HG03039 (cell line): Measurements from ENCODE around the gene CDH13.

ENCODE experiments used
- ATAC-seq: cut with Tn5 transposase; IDR thresholded peaks from one replicate; pipeline ENCODE4 v1.9.1; 2021; ENCODE audit warnings: mild to moderate bottlenecking, moderate library complexity; ENCODE audit not compliant: unreplicated experiment

CDH13 gene

DNA sequence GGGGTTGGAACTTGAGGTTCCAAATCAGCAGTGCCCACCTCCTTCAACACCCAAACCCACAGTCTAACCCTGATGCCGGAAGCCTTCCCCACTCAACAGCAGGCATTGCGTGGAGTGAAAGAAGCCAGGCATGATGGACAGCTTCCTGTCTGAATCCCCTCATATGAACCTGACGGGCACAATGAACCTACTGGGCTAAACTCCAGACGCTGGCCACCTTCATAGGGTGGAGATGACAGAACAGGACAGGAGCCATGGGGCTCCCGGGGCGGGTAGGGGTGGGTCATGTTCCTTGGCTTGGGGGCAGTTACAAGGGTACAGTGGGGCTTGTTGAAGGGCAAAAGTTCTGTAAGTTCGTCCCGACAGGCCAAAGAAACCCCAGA lies 1180.5 kb downstream of the CDH13 start:
- ATAC-seq, result no peak

DNA sequence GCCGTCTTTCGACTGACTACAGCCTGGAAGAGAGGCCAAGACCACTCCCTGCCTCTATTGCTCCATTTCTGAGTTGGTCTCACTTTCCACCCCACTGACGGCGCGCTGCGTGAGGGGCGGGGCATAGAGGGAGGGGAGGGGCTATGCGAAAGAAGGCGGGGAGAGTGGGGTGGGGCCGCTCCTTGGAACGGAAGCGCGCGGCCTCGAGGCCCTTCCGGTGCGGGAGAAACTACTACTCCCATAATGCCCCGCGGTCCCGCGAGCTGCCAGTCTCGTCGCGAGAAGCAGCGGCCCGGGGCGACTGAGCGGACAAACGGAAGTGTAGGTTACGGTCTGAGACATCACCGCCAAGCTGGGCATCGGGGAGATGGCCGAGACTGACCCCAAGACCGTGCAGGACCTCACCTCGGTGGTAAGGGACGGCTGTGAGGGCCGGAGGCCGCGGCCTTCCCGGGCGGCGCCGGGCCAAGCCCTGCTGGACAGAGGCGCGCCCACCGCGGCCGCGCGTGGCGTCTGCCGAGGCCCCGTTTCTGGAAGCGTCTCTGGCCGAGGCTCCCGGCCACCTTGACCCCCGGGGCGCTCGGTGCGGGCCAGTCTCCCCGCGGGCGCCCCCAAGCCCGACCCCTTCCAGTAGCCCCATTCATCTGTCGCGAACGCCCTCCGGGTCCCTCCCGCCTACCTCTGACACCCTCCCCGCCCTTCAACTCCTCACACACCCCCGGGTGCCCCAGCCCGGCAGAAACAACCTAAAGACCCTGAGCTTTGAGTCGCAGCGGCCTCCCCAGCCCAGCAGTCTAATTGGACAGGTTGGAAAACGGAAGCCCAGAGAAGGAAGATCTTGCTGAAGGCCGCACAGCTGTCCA lies 1181.2 kb downstream of the CDH13 start, which contains the start of gene HSBP1:
Gene HSBP1 (plus strand): TSS at position 269 of the 863 bp plus-strand sequence. CDS start 99 bp downstream, at position 368.
- ATAC-seq, result peak; percentile 96

DNA sequence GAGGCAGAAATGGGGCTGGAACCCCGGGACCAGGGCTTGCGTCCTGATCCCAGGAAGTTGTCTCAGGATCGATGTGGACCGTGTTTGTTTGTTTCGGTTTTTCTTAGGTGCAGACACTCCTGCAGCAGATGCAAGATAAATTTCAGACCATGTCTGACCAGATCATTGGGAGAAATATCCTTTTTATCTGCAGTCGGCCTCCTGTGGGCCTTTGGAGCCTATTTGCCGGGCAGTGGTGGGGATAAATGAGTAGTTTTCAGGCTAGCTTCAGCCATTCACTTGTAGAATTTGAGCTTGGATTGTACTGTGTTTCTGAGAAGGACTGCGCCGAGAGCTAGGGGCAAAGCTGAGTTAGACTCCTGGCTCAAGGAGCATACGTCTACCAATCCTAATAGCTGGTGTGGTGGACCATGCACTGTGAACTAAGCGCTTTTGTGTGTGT lies 1181.8 kb downstream of the CDH13 start:
- ATAC-seq, result no peak

DNA sequence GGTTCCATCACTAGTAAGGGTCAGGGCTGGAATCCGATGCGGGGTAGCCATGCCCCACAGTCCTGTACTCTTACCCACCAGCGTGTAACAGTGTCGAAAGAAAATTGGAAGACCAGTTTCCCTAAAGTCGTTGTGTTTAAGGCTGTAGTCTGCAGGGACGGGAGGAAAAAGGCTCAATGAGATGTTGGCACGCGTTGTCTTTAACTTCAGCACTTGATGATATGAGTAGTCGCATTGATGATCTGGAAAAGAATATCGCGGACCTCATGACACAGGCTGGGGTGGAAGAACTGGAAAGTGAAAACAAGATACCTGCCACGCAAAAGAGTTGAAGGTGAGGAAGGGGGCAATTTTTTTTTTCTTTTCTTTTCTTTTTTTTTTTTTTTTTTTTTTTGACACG lies 1182.3 kb downstream of the CDH13 start:
- ATAC-seq, result no peak

DNA sequence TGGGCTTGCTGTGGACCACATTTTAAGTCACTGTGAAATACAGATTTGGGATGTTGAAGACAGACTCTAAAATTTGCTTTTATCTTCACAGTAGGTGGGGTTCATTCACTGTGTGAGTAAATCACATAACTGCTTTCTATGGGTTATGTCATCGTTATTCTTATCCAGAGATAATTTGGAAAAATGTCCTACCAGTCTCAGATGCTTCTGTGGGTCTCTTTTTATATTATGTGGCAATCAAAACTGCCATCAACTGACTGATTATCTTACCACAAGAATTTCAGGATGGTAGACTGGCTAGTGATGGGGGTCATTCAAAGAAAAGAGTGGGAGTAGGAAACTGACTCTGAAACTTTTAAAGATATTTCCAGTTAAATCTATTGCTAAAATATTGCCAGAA lies 1184.1 kb downstream of the CDH13 start:
- no peak for ATAC-seq

DNA sequence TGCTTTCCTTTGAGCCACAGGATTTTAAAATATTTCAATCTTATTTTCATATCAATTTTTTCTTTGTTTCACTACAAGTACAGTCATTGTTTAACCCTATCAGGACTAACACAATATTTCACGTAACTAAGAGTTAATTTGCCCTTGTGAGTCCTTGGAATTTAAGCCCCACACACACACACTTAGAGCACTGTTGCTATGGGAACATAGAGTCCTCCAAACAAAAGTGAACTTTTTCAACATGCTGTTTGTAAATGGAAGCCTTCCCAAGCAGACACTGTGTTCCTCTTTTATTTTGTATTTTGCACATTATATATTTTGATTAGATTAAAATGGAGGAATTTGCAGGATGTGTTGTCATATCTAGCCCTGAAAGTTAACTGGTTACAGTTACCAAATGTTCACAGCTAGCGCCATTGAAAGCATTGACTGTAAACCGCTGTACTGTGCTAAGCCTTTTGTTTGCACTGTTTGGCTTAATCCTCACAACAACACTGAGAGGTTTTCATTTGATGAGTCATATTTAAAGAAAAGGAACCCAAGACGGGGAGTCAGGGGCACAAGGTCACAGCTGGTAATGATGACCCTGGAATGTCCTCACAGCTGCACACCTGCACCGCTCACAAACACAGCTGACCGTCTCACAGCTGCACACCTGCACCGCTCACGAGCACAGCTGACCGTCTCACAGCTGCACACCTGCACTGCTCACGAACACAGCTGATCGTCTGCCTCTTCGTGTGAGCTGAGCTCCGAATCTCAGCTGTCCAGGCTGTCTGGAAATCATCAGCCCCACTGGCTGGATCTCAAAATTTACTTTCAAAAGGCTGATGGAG lies 1187.3 kb downstream of the CDH13 start:
- no peak for ATAC-seq

DNA sequence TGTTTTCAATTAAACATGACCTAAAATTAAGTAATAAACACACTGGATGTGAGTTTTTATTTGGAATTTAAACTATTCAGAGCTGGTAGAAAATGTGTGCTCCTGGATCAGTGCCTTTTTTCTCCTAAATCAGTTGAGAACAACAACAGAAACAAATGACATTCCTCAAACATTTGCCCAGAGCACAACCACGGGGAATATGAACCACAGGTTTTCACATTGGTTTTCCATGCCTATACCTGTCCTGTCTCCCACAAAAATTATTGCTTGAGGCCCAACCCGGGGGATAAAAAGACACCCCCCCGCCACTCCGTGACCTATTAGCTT lies 1187.9 kb downstream of the CDH13 start:
- no peak for ATAC-seq

DNA sequence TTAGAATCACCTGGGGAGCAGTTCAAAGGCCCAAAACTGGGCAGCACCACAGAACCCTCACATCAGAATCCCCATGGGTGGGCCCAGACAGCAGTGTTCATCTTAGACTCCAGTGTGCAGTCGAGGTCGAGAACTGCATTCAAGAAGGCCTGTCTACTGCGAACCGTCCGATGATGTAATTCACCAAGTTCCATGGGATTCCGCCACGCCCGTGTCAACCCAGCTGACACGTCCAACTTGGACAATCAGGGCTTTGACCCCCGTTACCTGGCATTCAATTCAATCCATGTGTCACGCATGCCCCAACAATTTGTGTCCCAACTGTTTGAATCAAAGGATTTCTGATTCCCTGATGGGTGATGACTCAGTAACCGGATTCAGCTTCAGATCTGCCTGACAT lies 1190.3 kb downstream of the CDH13 start:
- no peak for ATAC-seq

DNA sequence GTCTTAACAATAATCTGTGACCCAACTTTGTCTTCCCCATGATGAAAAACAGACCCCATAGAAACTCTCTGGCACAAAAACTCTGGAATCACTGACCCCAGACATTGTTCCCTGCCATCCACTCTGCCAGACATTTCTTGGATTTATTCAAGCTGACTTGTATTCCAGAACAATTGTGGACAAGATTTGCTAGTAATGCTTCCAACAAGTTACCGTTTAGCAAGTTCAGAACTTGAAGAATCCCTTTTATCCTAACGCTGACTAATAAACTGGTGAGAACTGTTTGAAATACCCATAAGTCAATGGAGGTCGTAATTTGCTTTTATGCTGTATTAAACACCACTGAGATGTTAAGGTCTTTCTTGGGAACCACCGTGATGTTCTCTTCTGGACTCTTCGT lies 1191.5 kb downstream of the CDH13 start:
- no peak for ATAC-seq

DNA sequence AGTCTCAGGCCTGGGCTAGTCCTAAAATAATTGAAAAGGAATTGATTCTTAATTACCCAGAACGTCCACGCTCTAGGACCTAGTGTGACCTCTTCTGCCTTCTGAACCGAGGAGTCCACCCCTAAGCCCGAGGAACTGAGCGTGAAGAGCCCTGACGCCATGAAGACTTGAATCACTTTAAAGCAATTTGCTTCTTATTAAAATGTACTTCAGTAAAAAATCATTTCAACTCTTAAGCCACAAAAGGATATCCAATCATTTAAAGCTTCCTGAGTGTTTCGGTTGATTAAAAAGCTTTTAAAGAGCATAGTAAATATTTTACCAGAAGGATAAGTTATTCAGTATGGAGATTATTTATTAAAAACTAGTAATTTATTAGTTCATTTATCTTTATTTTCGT lies 1192.6 kb downstream of the CDH13 start:
- ATAC-seq, result no peak

DNA sequence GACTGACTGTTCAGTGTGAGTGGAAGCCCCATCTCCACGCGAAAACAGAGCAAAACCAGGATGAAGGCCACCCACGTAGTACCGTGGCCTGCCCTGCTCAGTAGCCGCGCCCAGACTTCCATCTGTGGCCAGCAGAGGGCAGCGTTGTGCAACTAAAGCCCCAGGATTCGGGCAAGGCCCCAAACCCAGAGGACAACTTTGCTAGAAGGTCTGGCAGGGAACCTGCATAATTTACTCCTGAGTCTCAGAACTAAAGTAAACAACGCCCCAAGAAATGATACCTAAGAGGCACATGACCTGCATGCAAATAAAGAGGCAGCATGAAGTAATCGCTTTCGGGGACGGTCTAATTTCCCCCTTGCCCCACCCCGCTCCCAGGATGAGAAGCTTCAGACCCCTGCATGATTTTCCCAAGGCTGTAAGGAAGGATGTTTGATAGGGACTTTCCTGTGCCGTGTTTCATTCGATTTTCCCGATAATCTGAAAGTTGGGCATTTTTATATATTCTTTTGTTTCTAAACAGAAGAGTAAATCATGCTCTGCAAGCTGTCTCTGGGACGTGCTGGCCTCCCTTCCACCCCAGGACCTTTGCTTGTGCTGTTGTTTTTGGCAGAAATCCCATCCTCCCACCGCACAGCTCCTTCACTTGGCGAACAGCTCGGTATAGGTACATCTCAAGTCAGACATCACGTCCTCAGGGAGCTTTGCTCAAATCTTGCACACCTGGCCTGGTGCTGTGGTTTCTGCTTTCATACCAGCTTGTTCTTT lies 1199.6 kb downstream of the CDH13 start:
- no peak for ATAC-seq

DNA sequence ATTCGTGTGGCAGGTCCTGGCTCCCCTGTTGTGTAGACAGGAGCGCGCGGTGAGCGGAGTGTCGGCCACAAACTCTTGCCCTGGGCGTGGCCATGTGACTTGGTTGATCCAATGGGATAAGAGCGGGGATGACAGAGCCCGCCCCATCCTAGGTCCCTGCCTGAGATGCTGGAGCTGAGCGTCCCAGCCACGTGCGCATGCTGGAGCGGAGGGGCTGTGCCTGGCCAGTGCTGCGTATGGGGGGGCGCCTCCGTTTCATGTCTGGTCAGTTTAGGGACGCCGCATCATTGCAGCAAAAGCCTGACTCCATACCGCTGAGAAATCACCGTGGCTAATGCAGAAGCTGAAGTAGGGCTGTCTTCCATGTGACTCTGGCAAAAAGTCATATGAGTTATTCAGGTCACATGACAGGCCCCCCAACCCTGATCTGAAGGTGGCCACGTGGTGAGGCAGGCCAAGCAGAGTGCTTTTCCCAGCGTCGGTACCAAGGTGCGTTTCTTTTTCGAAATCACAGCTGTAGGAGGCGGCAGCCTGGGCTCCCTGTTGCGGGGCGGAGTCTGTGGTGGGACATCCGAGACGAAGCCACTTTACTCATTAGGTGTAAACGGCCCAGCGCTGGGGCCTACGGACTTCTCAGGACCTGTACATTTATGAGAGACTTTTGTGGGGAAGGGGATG lies 1203.5 kb downstream of the CDH13 start:
- ATAC-seq, result no peak

DNA sequence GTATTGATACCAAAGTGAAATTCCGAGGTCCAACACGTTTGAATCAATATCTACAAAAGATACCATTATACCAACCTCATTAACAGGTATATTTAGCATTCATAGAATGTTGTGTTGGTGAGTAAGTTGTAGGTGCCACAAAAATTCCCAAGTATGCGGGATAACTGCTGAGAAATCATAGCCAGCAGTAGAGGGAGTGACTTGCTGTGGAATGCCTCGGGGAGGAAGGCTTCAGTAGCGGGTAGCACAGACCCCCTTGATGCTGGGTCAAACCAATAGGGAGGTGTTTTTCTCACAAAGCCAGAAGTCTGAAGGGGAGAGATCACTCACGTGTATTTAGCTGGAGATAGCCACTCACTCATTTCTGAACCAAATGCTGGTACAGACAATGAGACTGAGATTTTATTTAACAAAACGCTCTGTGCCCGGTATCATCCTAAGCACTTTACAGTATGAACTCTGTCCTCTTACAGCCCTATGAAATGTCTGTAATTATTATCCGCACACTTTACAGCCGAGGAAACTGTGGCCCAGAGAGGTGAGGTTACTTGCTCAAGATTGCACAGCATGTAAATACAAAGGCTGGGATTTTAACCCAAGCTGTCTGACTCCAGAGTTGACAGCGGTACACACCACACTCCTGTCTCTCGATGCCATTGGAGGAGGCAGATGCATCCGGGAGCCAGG lies 1204.1 kb downstream of the CDH13 start:
- ATAC-seq, result no peak

DNA sequence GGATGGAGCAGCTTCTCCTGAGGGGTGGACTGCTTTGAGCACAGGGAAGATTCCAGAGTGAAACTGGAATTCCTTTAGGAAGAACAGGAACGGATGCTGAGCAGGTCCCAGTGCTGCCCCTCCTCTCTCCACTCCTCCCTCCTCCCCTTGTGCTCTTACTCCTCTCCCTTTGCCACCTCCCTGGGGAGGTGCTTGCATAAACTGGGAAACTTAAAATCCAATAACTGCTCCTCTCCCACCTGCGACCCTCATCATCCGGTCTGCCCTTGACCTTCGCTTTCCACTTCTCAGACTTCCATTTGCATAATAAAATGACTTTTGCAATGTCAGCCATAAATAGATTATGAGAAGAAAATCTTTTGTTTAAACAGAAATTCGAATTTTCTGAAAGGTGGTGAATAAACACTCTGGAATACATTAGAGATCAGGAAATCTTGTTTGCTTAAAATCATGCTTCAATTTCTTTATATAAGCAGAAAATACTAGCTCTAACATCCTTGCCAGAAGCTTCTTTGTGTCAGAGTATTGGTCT lies 1204.8 kb downstream of the CDH13 start:
- no peak for ATAC-seq

DNA sequence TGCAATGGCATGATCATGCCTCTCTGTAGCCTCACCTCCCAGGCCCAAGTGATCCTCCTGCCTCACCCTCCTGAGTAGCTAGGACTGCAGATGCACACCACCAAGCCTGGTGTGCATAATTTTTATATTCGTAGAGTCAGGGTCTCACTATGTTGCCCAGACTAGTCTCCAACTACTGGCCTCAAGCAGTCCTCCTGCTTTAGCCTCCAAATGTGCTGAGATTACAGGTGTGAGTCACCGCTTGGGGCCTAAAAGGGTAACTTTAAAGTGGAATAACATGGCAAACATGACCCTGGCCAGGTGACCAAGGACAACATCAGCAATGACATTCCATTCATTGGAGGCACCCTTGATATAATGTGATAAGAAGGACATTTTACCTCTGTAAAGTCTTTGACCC lies 1207.2 kb downstream of the CDH13 start:
- no peak for ATAC-seq

DNA sequence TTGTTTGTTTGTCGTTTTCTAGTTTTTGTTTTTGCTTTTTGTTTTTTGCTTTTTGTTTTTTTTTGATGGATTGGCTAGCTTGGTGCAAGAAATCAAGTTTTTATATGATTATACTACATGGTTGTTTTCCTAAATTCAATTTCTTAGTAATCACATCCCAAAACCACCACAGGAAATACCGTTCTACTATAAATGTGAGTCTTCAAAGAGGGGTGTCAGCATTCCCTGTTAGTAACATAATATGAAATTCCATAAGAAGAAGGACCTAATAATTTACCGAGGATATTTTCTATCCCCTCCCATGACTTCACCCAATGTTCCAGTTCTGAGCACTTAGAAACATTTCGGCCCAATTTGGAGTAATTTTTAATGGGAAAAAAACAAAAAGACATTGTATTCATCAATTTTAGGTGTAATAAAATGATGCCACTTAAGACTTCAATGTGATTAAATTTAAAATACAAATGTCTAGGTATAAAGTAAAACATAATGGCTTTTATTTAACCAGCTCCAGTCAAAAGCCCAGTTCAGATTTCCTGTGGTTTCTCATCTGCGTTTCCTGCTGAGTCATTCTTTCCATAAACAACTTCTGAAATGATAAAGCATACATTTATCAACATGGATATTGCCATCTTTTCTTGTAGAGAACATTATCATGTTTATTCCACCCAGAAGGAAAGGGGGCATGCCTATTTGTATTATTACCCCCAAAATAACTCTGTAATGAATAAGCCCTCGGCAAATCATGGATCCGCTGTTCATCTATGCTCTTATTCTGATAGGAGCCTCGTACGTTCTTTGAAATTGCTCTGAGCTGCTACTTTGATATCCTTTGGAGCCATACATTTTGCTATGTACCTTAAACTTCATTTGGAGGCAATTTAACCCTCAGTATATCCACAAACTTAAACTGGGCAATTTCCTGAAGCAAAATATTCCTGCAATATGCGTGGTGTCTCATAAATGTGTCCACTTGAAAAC lies 1209.1 kb downstream of the CDH13 start:
- ATAC-seq, result no peak

DNA sequence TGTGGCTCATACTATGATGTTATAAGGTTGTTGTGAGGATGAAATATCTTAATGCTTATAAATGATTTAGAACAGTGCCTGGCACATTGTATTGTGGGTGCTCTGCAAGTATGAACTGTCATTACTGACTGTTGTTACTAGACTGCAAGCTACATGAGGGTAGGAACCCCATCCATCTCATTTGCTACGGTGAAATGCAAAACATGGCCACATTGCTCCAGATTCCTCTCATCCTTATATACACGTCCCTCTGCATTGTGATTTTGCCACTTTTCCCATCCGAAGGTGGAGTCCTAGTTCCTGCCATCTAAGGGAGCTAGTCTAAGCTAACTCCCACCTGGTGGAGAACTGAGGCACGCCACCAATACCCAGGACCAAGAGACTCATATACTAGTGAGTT lies 1210.8 kb downstream of the CDH13 start:
- no peak for ATAC-seq

DNA sequence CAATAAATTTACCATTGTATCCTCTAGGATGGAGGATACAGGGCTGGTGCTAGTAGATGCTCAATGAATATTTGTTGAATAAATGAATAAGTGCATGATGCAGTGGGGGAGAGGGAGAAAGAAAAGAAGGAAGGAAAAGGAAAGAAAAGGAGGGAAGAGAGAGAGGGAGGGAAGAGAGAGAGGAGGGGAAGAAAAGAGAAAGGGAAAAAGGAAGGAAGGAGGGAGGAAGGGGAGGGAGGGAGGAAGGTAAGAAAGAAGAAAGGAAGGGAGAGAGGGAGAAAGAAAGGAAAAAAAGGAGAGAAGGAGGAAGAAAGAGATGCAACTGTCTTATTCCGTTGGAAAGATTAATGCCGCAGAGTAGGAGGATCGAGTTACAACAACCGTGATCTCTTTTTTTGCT lies 1211.4 kb downstream of the CDH13 start:
- ATAC-seq, result no peak

DNA sequence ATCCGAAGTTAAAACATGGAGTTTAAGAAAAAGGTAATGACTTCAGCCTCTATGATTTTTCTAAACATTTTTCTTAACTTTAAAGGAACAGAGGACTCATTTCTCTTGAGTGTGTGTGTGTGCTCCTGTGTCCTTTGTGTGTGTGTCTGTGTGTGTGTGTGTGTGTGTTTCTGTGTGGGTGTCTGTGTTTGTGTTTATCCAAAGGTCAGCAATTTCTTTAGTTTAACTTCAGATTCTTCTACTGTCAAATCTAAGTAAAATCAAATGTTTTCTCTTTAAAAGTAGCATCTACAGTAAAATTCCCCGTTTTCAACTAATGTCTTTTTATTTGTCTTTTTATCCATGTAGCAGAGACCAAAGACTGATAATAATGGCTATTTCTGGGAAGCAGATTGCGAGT lies 1212.8 kb downstream of the CDH13 start:
- no peak for ATAC-seq
